Left lung (tissue), 10 donors: ENCODE measurements around the gene MTSS2. TPM values are rescaled to one million over a fixed set of nuclear protein-coding genes. Genes with fewer than 3 reads are reported as not detected.
A peak's percentile ranks its signal among the peaks of the same experiment; 100 is the strongest.

Experiments
- ATAC-seq: fragments of 200-7000 bp; cut with Tn5 transposase; one replicate; pipeline ENCODE4 v1.9.1; 2020; ENCODE audit warnings: moderate library complexity
- DNase-seq, 4 donors: peaks; one replicate each; pipeline ENCODE4 v3.0.0-alpha.2; 2013 to 2020
- H3K27ac ChIP-seq, 2 donors: fragments of 200-600 bp; sonication (generic) in 1 of 2; one replicate each; pipeline versions ENCODE4 v1.5.0 to v1.8.0; 2020 to 2021
- H3K27me3 ChIP-seq, 2 donors: fragments of 200-600 bp; sonication (generic) in 1 of 2; one replicate each; pipeline versions ENCODE4 v1.5.0 to v1.8.0; 2020 to 2021
- H3K36me3 ChIP-seq, 2 donors: fragments of 200-600 bp; sonication (generic) in 1 of 2; one replicate each; pipeline versions ENCODE4 v1.5.0 to v1.8.0; 2020 to 2021
- H3K4me1 ChIP-seq, 2 donors: fragments of 200-600 bp; one replicate each; pipeline ENCODE4 v1.8.0; 2021
- H3K4me3 ChIP-seq, 2 donors: fragments of 200-600 bp; sonication (generic) in 1 of 2; one replicate each; pipeline versions ENCODE4 v1.5.0 to v1.8.0; 2020 to 2021; ENCODE audit warnings: mild to moderate bottlenecking in 1 of 2
- H3K9me3 ChIP-seq, 2 donors: fragments of 200-600 bp; sonication (generic) in 1 of 2; one replicate each; pipeline versions ENCODE4 v1.5.0 to v1.8.0; 2020 to 2021
- CTCF ChIP-seq, 2 donors: fragments of 200-600 bp; sonication (generic) in 1 of 2; IDR thresholded peaks; one replicate each; pipeline versions ENCODE4 v1.5.0 to v1.8.0; 2021; ENCODE audit warnings: antibody characterized with exemption in 2 of 2
- intact Hi-C, 2 donors: fragments of 100-400 bp; cut with DNase I; formaldehyde crosslinking; loops; one replicate each; pipeline versions ENCODE4 v1.11.2 to v1.14.2; 2022
- polyA plus RNA-seq, 6 donors: library from polyadenylated mRNA; unstranded; fragments of 120-200 nt; gene quantifications; one replicate each; pipeline ENCODE4 v1.2.1, GENCODE V29; 2013; ENCODE audit not compliant: insufficient read length in 6 of 6
- total RNA-seq, 2 donors: library from RNA; stranded (reverse); fragmentation: NEBNext Ultra II Directional; extraction: Animal tissue kit (Norgen Biotek cat#: 25700); gene quantifications; one replicate each; pipeline ENCODE4 v1.2.1, GENCODE V29; 2021
- donor health status: DM: no; HTN: yes; CAD: no.
- donor health status: DM: no; HTN: no; CAD: no.

Gene MTSS2
- total and polyA plus RNA-seq, 8 donors, result 58.1 to 106 (median 98.6) TPM

GRCh38 chr16:70703041-70703834 lies 17.4 kb upstream of the MTSS2 start:
- Histone ChIP-seq H3K4me1 (peaks cover 18 to 46% of the 10 kb centered on the region in 2 donors), H3K9me3 (no peaks in the 10 kb centered on the region), H3K27me3 (no peaks in the 10 kb centered on the region), H3K27ac (peak overlapping the region; percentile 65 to 67), H3K36me3 (peaks cover 0 to 16% of the 10 kb centered on the region in 2 donors), H3K4me3 (no peak overlapping the region)
- TF ChIP-seq CTCF (IDR thresholded peaks at IDR 0.05), result no peak
- intact Hi-C loops, result no loop called here
- ATAC-seq, result peak; percentile 22
- no peak for DNase-seq

GRCh38 chr16:70702624-70703023 lies 16.8 kb upstream of the MTSS2 start:
- ATAC-seq (peak; percentile 60), DNase-seq (no peak)
- no peak for TF ChIP-seq CTCF (IDR thresholded peaks at IDR 0.05)
- Histone ChIP-seq H3K4me3 (no peak overlapping the region), H3K27ac (peak overlapping the region; percentile 65 to 67), H3K9me3 (no peaks in the 10 kb centered on the region), H3K4me1 (peaks cover 21 to 48% of the 10 kb centered on the region in 2 donors), H3K27me3 (no peaks in the 10 kb centered on the region), H3K36me3 (peaks cover 0 to 21% of the 10 kb centered on the region in 2 donors)
- intact Hi-C loops, result no loop called here

GRCh38 chr16:70701998-70702397 lies 16.1 kb upstream of the MTSS2 start:
- TF ChIP-seq CTCF (IDR thresholded peaks at IDR 0.05), result no peak
- H3K9me3 ChIP-seq, result no peaks in the 10 kb centered on the region
- ATAC-seq, result no peak
- intact Hi-C loops, result no loop called here
- H3K4me3 ChIP-seq, result no peak overlapping the region
- no peaks in the 10 kb centered on the region for H3K27me3 ChIP-seq
- DNase-seq, result no peak
- no peak overlapping the region for H3K27ac ChIP-seq
- peaks cover 0 to 22% of the 10 kb centered on the region in 2 donors for H3K36me3 ChIP-seq
- peaks cover 23 to 49% of the 10 kb centered on the region in 2 donors for H3K4me1 ChIP-seq

- no peak overlapping the region for H3K4me3 ChIP-seq
- no peak overlapping the region for H3K27ac ChIP-seq
- H3K9me3 ChIP-seq, result no peaks in the 10 kb centered on the region
- peaks cover 19 to 49% of the 10 kb centered on the region in 2 donors for H3K4me1 ChIP-seq
- H3K27me3 ChIP-seq, result no peaks in the 10 kb centered on the region
- intact Hi-C loops, result no loop called here
- peaks cover 0 to 22% of the 10 kb centered on the region in 2 donors for H3K36me3 ChIP-seq
- ATAC-seq, result no peak
- TF ChIP-seq CTCF (IDR thresholded peaks at IDR 0.05), result no peak
- DNase-seq, result no peak
These were observed 15.7 kb upstream of the MTSS2 start for GRCh38 chr16:70701596-70701995.

- intact Hi-C loops, result no loop called here
These were observed 15.2 kb upstream of the MTSS2 start for GRCh38 chr16:70701036-70701435.

More at GRCh38 chr16:70701036-70701435, 15.2 kb upstream of the MTSS2 start:
- Histone ChIP-seq H3K4me3 (no peak overlapping the region), H3K27me3 (no peaks in the 10 kb centered on the region), H3K36me3 (peaks cover 0 to 22% of the 10 kb centered on the region in 2 donors), H3K4me1 (peaks cover 21 to 52% of the 10 kb centered on the region in 2 donors), H3K27ac (peak overlapping the region in 1 of 2 donors; percentile 7), H3K9me3 (no peaks in the 10 kb centered on the region)
- DNase-seq (no peak), ATAC-seq (no peak)
- no peak for TF ChIP-seq CTCF (IDR thresholded peaks at IDR 0.05)
